HG02588 (cell line): ENCODE measurements around the gene SPATA4.

Experiments
- ATAC-seq: cut with Tn5 transposase; IDR thresholded peaks from one replicate; pipeline ENCODE4 v1.9.1; 2021; ENCODE audit warnings: mild to moderate bottlenecking, moderate library complexity; ENCODE audit not compliant: unreplicated experiment

The SPATA4 gene

DNA sequence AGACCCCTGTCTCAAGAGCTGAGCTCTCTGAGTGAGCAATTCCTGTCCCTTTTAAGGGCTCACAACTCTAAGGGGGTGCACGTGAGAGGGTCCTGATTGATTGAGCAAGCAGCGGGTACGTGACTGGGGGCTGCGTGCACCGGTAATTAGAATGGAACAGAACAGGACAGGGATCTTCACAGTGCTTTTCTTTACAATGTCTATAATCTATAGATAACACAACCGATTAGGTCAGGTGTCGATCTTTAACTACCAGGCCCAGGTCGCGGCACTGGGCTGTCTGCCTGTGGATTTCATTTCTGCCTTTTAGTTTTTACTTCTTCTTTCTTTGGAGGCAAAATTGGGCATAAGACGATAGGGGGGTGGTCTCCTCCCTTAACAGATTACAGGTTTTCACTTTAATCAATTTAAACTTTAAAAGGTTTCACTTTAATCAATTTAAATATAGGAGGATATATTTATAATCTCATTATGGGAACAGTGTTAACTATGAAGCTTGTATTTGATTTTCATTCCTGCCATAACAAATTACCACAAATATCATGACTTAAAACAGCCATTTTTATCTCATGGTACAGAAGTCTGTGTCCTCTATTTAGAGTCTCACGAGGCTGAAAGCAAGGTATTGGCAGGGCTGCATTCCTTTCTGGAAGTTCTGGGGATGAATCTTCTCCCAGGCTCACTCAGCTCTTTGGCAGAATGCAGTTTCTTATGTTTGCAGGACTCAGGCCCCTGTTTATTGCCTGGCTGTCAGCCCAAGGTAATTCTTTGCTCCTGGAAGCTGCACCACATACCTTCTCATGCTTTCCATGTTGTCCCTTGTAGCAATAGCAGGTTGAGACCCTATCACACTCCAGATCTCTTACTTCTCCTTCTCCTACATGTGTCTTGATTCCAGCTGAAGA, 5.2 kb downstream of the SPATA4 start:
- ATAC-seq = no peak

DNA sequence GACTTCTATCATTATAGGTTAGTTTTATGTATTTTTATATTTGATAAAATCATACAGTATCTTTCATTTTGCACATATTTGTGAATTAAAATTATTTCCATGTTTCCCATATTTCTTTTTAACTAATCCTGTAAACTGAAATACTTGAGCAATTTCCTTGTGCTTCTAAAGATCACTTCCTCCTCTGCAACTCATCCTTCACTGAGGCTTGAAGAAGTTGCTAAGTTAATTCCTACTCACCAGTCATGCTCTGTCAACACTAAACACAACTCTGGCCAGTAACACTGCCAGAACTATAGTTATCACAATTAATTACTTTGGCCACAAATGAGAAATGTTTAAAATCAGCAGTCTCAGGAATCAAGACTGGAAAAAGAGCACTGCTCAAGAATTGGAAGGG, 6.7 kb downstream of the SPATA4 start:
- no peak for ATAC-seq

DNA sequence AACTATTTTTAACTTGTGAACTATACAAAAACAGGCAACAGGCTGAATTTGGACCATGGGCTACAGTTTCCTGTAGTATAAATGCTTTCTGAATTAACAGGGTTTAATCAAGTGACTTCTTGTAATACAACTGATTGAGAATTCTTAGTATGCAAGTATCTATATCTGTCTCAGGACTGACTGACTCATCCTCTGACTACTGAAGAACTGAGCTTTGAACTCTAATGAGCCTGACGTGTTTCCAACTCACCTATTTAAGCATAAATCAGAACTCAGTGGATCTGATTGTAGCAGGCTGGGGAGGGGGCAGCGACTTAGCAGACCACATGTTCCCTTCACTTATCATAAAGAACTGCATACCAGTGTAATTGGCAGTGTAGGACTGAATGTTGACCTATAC, 7.8 kb downstream of the SPATA4 start:
- no peak for ATAC-seq

DNA sequence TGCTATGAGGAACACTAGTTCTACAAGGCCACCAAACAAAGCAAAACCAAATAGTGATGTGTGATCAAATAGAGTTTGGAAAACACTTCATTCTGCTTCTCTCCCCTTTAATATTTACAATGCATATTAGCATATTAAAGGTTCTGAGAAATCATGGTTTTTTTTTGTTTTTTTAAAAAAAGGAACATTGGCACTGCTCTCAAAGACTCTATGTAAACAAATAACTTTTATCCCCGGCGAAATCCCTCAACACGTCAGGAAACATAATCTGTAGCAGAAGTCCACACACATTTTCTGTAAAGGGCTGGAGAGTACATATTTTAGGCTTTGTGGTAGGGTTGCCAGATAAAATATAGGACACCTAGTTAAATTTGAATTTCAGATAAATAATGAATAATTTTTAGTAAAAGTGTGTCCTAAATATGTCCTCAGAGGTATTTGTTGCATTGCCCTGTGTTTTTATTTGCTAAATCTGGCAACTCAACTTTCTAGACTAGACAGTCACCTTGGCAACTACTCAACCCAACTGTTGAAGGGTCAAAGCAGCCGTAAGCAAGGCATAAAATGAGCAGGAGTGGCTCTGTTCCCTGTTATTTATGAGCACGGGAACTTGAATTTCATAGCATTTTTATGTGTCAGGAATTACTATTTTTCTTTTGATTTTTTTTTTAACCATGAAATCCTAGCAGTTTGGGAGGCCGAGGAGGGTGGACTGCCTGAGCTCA, 8.6 kb downstream of the SPATA4 start:
- no peak for ATAC-seq

DNA sequence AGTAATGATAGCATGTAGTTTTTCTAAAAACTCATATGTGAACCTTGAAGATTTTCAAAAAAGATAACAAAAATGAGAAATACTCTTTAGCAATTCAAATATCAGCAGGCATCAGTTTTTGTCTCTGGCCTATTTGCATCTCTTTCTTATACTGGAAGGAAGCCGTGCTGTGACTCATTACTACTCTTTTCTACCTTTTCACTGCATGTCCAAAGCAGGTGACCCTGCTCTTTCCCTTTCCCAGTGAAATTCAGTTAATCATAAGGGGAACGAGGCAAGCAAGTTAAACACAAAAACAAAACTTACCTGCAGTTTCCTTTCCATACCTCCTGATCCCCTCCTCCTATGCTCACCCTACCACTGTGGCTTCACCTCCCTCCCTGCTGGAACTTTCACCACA, 9.3 kb downstream of the SPATA4 start:
- no peak for ATAC-seq

DNA sequence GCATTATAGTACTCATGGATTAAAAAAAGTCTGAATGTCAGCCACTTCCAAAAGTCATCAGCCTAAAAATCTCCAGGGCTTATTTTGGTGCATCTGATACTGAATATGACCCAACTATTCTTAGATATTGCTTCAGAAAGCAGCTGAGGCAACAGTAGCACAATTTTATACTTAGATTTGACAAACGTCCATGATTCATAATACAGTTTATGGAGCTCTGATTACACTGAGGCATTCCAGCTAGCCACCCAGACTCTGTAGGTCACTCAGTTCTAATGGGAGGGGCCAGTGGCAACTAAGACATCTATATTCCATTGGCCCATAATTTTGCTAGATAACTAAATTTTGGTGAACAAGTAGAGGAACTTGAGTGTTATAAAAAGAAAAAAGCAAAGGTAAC, 10.3 kb downstream of the SPATA4 start:
- no peak for ATAC-seq

DNA sequence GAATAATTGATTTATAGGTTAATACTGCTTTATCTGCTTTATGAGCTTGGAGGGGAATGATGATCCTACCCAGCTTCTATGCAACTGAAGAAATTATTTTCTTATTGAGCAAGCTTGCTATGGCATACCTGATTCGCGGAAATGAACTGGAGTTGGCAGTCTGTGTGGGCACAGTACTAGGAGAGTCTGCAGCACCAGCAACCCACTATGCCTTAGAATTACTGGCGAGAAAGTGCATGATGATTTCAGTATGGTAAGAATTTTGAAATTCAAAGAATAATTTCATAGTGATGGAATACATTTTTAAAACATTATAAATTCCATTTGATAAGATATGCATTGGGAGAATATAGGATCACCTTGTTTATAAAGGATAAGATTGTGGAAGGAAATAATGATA, 32.3 kb downstream of the SPATA4 start:
- no peak for ATAC-seq

DNA sequence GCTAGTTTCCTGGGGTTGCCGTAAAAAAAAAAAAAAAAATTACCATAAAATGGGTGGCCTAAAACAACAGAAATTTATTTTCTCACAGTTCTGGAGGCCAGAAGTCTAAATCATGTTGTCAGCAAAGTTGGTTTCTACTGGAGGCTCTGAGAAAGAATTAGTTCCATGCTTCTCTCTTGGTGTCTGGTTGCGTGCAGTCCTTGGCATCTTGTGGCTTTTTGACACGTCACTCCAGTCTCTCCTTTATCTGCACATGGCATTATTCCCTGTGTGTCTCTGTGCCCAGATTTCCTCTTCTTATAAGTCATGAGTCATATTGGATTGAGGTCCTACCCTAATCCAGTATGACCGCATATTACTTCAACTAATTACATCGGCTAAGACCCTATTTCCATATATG, 38.7 kb downstream of the SPATA4 start:
- ATAC-seq = no peak

DNA sequence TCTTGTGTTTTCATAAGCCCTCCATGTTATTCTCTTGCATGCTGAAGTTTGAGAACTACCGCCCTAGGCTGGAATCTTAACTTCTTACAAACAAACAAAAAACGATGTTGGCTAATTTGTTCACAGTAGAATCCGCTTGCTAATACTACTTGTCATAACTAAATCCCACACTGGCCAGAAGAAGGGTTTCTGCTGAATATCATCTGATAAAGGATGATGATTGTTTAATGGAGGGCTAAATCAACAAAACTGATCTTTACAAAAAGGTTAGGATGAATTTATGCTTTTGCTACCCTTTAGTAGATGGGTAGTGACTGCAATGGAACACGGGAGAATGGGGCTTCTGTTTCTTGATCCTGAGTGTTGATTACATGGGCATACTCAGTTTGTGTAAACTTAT, 42.3 kb downstream of the SPATA4 start:
- ATAC-seq = no peak

DNA sequence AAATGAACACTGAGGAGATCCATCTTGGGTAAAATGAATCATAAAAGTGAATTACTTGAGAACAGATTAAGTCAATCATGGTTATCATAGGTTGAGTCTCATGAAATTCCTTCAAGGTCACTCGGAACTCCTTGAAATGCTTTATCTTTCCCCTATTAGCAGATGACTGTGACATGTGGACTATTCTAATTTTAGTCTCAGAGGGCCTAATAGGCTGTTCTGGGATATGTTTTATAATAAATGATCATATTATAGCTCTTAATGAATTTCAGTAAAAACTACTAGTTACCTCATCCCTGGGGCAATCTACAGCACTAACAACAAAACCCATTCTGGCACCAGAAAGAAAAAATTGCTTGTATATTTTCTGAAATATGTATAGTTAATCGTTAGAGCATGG, 44.7 kb downstream of the SPATA4 start:
- no peak for ATAC-seq

DNA sequence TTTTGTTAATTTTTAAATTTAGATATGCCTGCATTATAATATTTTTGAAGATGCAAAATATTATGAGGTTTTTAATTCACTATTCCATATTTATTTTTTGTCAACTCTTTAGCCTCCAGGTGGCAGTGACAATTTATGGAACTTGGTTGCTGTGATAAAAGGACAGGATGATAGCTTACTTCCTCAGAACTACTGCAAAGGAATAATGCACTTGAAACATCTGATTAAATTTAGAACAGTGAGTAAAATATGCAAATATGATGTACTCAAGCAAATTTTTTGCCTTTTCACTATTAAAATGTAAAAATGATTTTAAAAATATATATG, 45.1 kb downstream of the SPATA4 start:
- no peak for ATAC-seq

DNA sequence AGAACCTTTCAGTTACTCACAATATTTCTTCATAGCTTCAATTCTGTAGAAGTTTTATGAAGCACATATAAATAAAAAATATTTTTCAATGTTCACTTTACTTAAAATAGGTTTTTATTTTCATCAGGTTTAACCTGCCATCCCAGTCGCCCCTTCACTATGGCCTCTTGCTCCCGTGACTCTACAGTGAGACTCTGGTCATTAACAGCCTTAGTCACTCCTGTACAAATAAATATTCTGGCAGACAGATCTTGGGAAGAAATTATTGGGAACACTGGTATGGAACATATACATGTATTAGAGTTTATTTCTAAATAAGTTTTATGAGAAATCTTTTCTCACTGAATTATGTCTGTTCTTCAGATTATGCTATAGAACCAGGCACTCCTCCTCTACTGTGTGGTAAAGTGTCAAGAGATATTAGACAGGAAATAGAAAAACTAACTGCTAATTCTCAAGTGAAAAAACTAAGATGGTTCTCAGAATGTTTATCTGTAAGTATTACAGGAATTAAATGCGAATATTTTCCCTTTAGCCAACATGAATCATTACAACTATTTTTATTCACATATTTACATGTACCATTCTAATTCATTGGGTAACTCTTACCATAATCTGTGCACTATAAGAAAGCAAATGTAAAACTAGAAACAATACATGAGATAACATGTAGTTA, 45.6 kb downstream of the SPATA4 start:
- no peak for ATAC-seq

DNA sequence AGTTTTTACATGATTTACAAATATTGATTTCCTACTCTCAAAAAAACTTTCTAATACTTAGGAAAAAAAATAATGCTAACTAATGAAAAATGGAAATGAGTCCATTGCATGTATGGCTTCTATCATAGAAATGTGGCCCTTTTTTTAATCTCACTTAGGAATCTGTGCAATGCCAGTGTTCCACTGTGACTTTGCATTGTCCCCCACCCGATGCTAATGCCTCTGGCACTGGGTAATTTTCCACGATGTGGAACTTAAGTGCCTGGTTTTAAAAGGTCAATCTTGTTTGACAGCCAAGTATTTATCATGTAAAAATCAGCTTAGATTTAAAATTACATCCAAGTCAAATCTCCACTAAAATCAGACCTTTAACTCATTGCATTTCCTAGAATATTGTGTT, 53.1 kb downstream of the SPATA4 start:
- no peak for ATAC-seq

DNA sequence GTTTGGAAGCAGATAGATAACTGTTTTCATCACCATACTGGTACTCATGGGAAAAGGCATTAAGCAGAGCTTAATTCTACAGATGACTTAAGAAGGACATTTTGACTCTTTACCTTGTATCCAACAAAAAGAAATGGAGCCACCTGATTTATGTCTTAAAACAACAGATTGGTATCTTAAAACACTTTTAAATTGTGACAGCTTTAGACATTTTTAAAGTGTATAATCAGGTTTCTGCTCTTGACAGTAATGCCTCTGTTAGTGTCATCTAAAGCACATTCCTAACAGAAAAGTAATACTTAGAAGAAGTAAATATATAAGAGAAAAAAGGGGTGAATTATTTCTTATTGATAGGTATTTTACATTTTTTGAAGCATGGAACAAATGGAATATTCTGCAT, 55.9 kb downstream of the SPATA4 start:
- no peak for ATAC-seq

DNA sequence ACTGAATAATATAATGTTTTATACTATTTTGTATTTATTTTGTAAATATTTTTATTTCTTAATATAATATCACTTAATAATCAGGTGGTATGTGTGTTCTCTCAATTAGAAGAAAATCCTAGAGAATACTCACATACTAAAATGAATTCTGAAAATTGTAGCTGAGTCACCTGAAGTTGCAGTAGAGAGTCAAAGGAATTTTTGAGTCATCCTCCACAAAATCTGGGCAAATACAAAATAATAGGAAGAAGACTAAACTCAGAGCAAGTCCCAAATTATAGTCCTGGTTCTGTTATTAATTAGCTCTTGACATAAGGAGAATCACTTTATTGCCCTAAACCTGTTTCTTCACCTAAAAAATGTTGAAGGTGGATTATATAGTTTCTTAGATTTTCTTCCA, 57.8 kb downstream of the SPATA4 start:
- ATAC-seq = no peak

DNA sequence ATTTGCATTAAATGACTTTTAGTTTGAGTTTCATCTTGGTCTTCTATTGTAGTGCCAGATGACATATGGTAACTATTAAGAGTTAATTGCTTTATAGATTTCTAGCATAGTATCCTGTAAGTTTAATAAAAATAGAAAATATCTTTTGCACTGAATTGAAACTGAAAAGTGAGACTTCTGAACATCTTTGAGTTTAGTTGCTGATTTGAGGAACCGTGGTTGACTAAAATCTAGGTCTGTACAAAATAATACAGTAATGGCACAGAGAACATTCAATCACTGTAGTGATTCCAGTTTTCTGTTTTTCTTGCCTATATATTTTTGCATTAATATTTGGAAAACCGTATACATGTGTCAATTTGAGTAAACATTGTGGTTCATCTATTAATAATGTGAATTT, 60.7 kb downstream of the SPATA4 start:
- ATAC-seq = no peak
